ES-I3 (cell line): ENCODE measurements around the gene PRIMA1.

Source experiments
- H3K36me3 ChIP-seq: 2 replicates; pipeline ENCODE4 v1.6.1; 2013; ENCODE audit warnings: mild to moderate bottlenecking, low read length, control low read depth, moderate library complexity; ENCODE audit not compliant: insufficient read depth
- H3K4me1 ChIP-seq: 2 replicates; pipeline ENCODE4 v1.6.1; 2013; ENCODE audit warnings: mild to moderate bottlenecking, control low read depth, low read length; ENCODE audit not compliant: insufficient read depth
- H3K9ac ChIP-seq: 2 replicates; pipeline ENCODE4 v1.6.1; 2013; ENCODE audit warnings: low read depth, mild to moderate bottlenecking, low read length, moderate library complexity
- H3K9me3 ChIP-seq: 2 replicates; pipeline ENCODE4 v1.6.1; 2013; ENCODE audit warnings: mild to moderate bottlenecking, low read length, moderate library complexity; ENCODE audit not compliant: control insufficient read depth, insufficient read depth

Gene PRIMA1

GRCh38 chr14:93686268-93686667, 102.0 kb downstream of the PRIMA1 start:
- H3K9me3 ChIP-seq, result no peaks in the 10 kb centered on the region
- peaks cover 26% of the 10 kb centered on the region for H3K4me1 ChIP-seq
- no peaks in the 10 kb centered on the region for H3K36me3 ChIP-seq
- H3K9ac ChIP-seq, result no peak overlapping the region

- no peaks in the 10 kb centered on the region for H3K36me3 ChIP-seq
- no peaks in the 10 kb centered on the region for H3K9me3 ChIP-seq
- peaks cover 26% of the 10 kb centered on the region for H3K4me1 ChIP-seq
- no peak overlapping the region for H3K9ac ChIP-seq
Observed at GRCh38 chr14:93685121-93685895, 103.0 kb downstream of the PRIMA1 start.

- H3K36me3 ChIP-seq, result no peaks in the 10 kb centered on the region
- no peak overlapping the region for H3K9ac ChIP-seq
- no peaks in the 10 kb centered on the region for H3K9me3 ChIP-seq
- H3K4me1 ChIP-seq, result peaks cover 19% of the 10 kb centered on the region
Observed at GRCh38 chr14:93683226-93683625, 105.1 kb downstream of the PRIMA1 start.

GRCh38 chr14:93682459-93682858, 105.8 kb downstream of the PRIMA1 start:
- Histone ChIP-seq H3K9me3 (no peaks in the 10 kb centered on the region), H3K36me3 (no peaks in the 10 kb centered on the region), H3K9ac (no peak overlapping the region), H3K4me1 (peaks cover 13% of the 10 kb centered on the region)

- Histone ChIP-seq H3K4me1 (no peaks in the 10 kb centered on the region), H3K9ac (no peak overlapping the region), H3K36me3 (no peaks in the 10 kb centered on the region), H3K9me3 (no peaks in the 10 kb centered on the region)
Observed at GRCh38 chr14:93676416-93676958, 111.8 kb downstream of the PRIMA1 start.

- Histone ChIP-seq H3K36me3 (no peaks in the 10 kb centered on the region), H3K9ac (no peak overlapping the region), H3K4me1 (no peaks in the 10 kb centered on the region), H3K9me3 (no peaks in the 10 kb centered on the region)
Observed at GRCh38 chr14:93675651-93676050, 112.6 kb downstream of the PRIMA1 start.

GRCh38 chr14:93674343-93674742, 113.9 kb downstream of the PRIMA1 start:
- Histone ChIP-seq H3K36me3 (no peaks in the 10 kb centered on the region), H3K4me1 (no peaks in the 10 kb centered on the region), H3K9ac (no peak overlapping the region), H3K9me3 (no peaks in the 10 kb centered on the region)

GRCh38 chr14:93669632-93670031, 118.7 kb downstream of the PRIMA1 start:
- Histone ChIP-seq H3K9ac (no peak overlapping the region), H3K4me1 (no peaks in the 10 kb centered on the region), H3K9me3 (peaks cover 6% of the 10 kb centered on the region), H3K36me3 (no peaks in the 10 kb centered on the region)
